Rectal smooth muscle tissue (tissue), 1 donor: Measurements from ENCODE around the gene MOAP1.

Experiments used
- H3K27ac ChIP-seq: one replicate; pipeline ENCODE4 v1.7.0; 2013; ENCODE audit warnings: low read depth, low read length, inconsistent platforms
- H3K27me3 ChIP-seq: one replicate; pipeline ENCODE4 v1.7.0; 2013; ENCODE audit warnings: low read length; ENCODE audit not compliant: control insufficient read depth, insufficient read depth
- H3K36me3 ChIP-seq: one replicate; pipeline ENCODE4 v1.7.0; 2013; ENCODE audit warnings: low read length; ENCODE audit not compliant: control insufficient read depth, insufficient read depth
- H3K4me1 ChIP-seq: one replicate; pipeline ENCODE4 v1.7.0; 2013; ENCODE audit warnings: low read length; ENCODE audit not compliant: control insufficient read depth, insufficient read depth
- H3K4me3 ChIP-seq: one replicate; pipeline ENCODE4 v1.7.0; 2013; ENCODE audit warnings: low read length
- H3K9ac ChIP-seq: one replicate; pipeline ENCODE4 v1.7.0; 2013; ENCODE audit warnings: low read length

The MOAP1 gene

DNA sequence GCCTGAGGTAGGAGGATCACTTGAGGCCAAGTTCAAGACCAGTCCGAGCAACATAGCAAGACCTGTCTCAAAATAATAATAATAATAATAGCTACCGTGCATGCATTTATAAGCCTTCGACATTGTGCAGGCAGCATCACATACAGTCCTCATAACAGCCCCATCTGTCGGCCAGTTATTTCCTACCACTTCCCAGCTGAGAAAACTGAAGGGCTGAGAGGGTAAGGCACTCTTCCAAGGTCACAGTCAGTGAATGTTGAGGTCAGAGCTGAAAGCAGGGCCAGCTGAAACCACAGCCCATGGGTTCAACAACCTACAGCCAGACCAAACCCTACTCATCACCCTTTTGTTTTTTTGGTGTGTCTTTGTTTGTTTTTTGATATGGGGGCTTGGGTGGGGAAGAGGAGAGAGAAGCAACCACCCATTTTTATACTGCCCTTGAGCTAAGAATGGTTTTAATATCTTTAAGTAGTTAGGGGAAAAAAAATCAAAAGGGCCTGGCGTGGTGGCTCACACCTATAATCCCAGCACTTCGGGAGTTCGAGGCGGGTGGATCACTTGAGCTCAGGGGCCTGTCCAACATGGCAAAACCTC, 52.1 kb downstream of the MOAP1 start:
- Histone ChIP-seq H3K27me3 (no peaks in the 10 kb centered on the region), H3K4me3 (no peak overlapping the region), H3K9ac (no peak overlapping the region), H3K27ac (no peak overlapping the region), H3K36me3 (no peaks in the 10 kb centered on the region), H3K4me1 (no peaks in the 10 kb centered on the region)
